Erythroblast (primary cell): ENCODE data around the gene C10orf105.

Experiments used
- GATA1 ChIP-seq: IDR thresholded peaks from 2 replicates; pipeline ENCODE4 v1.6.1; 2011; ENCODE audit warnings: low read depth, mild to moderate bottlenecking, control low read depth, low read length, moderate library complexity
- POLR2A ChIP-seq: IDR thresholded peaks from 2 replicates; pipeline ENCODE4 v1.6.1; 2011; ENCODE audit warnings: mild to moderate bottlenecking, low read length

- TF ChIP-seq POLR2A, result no peak
- no peak for TF ChIP-seq GATA1
Measured at GRCh38 chr10:71707240-71707789, 12.3 kb downstream of the C10orf105 start.
